ENCODE results near the gene TGM4.

DNA sequence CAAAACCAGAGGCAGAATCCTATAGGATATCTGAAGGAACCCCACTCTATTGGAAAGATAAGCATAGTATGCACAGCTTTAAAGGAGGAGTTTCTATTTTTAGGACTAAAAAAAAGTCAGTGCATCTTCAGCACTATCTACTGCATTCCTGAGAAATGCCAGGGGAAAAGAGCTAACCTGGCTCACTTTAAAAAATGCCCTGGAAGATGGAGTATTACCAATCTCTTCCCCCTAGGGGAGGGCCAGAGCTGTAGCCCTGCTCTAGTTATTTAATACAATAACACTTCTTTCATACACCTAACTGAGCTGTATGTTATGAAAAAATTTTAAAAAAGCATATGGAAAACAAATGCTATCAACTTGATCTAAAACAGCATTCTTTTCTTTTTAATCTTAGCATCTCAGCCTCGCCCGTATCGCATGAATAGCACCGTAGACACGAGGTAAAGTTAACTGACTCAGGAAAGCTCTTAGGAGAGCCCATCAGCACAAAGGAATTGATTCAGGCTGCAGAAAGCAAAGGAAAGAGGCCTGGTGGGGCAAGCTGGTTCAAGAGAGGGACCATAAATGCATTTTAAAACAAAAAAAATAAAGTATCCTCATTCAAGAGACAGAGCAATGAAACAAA lies 50.2 kb downstream of the TGM4 start:
- TF ChIP-seq TSHZ2 (CRISPR knock-in tag; IDR thresholded peaks at IDR 0.05) (no peak), ZFP3 (CRISPR knock-in tag; IDR thresholded peaks at IDR 0.05) (no peak), TOX (CRISPR knock-in tag; IDR thresholded peaks at IDR 0.05; ENCODE audit: borderline replicate concordance) (no peak), ESRRG (CRISPR knock-in tag; IDR thresholded peaks at IDR 0.05) (no peak), CSDC2 (CRISPR knock-in tag; IDR thresholded peaks at IDR 0.05) (no peak), ZNF70 (CRISPR knock-in tag; IDR thresholded peaks at IDR 0.05) (no peak), ISL1 (CRISPR knock-in tag; IDR thresholded peaks at IDR 0.05) (no peak), ARNTL (CRISPR knock-in tag; IDR thresholded peaks at IDR 0.05; ENCODE audit: borderline replicate concordance, low read depth) (no peak), RARB (CRISPR knock-in tag; IDR thresholded peaks at IDR 0.05) (no peak), ZNF8 (CRISPR knock-in tag; IDR thresholded peaks at IDR 0.05) (no peak), BACH2 (CRISPR knock-in tag; IDR thresholded peaks at IDR 0.05; ENCODE audit: borderline replicate concordance) (no peak), PPARA (CRISPR knock-in tag; IDR thresholded peaks at IDR 0.05; ENCODE audit: borderline replicate concordance) (no peak)
- TF ChIP-seq, protein P1, sequence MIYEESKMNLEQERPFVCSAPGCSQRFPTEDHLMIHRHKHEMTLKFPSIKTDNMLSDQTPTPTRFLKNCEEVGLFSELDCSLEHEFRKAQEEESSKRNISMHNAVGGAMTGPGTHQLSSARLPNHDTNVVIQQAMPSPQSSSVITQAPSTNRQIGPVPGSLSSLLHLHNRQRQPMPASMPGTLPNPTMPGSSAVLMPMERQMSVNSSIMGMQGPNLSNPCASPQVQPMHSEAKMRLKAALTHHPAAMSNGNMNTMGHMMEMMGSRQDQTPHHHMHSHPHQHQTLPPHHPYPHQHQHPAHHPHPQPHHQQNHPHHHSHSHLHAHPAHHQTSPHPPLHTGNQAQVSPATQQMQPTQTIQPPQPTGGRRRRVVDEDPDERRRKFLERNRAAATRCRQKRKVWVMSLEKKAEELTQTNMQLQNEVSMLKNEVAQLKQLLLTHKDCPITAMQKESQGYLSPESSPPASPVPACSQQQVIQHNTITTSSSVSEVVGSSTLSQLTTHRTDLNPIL (CRISPR knock-in tag; IDR thresholded peaks at IDR 0.05; ENCODE audit: low read depth), result no peak
- TF ChIP-seq, protein P2, sequence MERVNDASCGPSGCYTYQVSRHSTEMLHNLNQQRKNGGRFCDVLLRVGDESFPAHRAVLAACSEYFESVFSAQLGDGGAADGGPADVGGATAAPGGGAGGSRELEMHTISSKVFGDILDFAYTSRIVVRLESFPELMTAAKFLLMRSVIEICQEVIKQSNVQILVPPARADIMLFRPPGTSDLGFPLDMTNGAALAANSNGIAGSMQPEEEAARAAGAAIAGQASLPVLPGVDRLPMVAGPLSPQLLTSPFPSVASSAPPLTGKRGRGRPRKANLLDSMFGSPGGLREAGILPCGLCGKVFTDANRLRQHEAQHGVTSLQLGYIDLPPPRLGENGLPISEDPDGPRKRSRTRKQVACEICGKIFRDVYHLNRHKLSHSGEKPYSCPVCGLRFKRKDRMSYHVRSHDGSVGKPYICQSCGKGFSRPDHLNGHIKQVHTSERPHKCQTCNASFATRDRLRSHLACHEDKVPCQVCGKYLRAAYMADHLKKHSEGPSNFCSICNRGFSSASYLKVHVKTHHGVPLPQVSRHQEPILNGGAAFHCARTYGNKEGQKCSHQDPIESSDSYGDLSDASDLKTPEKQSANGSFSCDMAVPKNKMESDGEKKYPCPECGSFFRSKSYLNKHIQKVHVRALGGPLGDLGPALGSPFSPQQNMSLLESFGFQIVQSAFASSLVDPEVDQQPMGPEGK (CRISPR knock-in tag; IDR thresholded peaks at IDR 0.05; ENCODE audit: borderline replicate concordance), result no peak

All from SK-N-SH treated with all-trans-retinoic acid at 6 μM for 48 hours (cell line).